Measurements from ENCODE around the gene MEGF11. TPM values are rescaled to one million over a fixed set of nuclear protein-coding genes. Genes with fewer than 3 reads are reported as not detected.

Gene MEGF11
- total RNA-seq, 2 donors from 2014 or later = not detected

GRCh38 chr15:66112388-66112787 lies 141.2 kb downstream of the MEGF11 start:
- no peak for TF ChIP-seq POLR2A (IDR thresholded peaks at IDR 0.05)
- no peak for TF ChIP-seq CTCF (IDR thresholded peaks at IDR 0.05)
- no peak for TF ChIP-seq POLR2AphosphoS5 (IDR thresholded peaks at IDR 0.05)
- Histone ChIP-seq H3K4me1 (replicated peaks) (no peaks in the 10 kb centered on the region), H3K27me3 (replicated peaks; ENCODE audit: insufficient read depth) (peaks cover 1% of the 10 kb centered on the region), H3K27ac (no peak overlapping the region), H3K36me3 (no peaks in the 10 kb centered on the region), H3K4me3 (no peak overlapping the region), H3K9me3 (no peaks in the 10 kb centered on the region)
- no peak for DNase-seq (ENCODE audit: low spot score)
- intact Hi-C loops (cut with DNase I) = no loop called here
- 93% methylated on average over 1 of the region's 1 CpG for WGBS

- DNase-seq (ENCODE audit: low spot score) = no peak
- Histone ChIP-seq H3K4me3 (no peak overlapping the region), H3K36me3 (no peaks in the 10 kb centered on the region), H3K4me1 (replicated peaks) (no peaks in the 10 kb centered on the region), H3K9me3 (no peaks in the 10 kb centered on the region), H3K27ac (no peak overlapping the region), H3K27me3 (replicated peaks; ENCODE audit: insufficient read depth) (peaks cover 1% of the 10 kb centered on the region)
- intact Hi-C loops (cut with DNase I) = no loop called here
- 87% methylated on average over 3 of the region's 3 CpGs for WGBS
- TF ChIP-seq POLR2AphosphoS5 (IDR thresholded peaks at IDR 0.05) (no peak), CTCF (IDR thresholded peaks at IDR 0.05) (no peak), POLR2A (IDR thresholded peaks at IDR 0.05) (no peak)
Measured at GRCh38 chr15:66111363-66111762, 142.2 kb downstream of the MEGF11 start.

- no peaks in the 10 kb centered on the region for H3K36me3 ChIP-seq
- no peak overlapping the region for H3K27ac ChIP-seq
- WGBS = 85% methylated on average over 4 of the region's 4 CpGs
- no peak for DNase-seq (ENCODE audit: low spot score)
- no peak for TF ChIP-seq CTCF (IDR thresholded peaks at IDR 0.05)
- TF ChIP-seq POLR2AphosphoS5 (IDR thresholded peaks at IDR 0.05) = no peak
- TF ChIP-seq POLR2A (IDR thresholded peaks at IDR 0.05) = no peak
- intact Hi-C loops (cut with DNase I) = no loop called here
- H3K27me3 ChIP-seq (replicated peaks; ENCODE audit: insufficient read depth) = peaks cover 1% of the 10 kb centered on the region
- H3K4me1 ChIP-seq (replicated peaks) = no peaks in the 10 kb centered on the region
- no peaks in the 10 kb centered on the region for H3K9me3 ChIP-seq
- H3K4me3 ChIP-seq = no peak overlapping the region
Measured at GRCh38 chr15:66110864-66111263, 142.7 kb downstream of the MEGF11 start.

- Histone ChIP-seq H3K27ac (no peak overlapping the region), H3K27me3 (replicated peaks; ENCODE audit: insufficient read depth) (peaks cover 1% of the 10 kb centered on the region), H3K9me3 (no peaks in the 10 kb centered on the region), H3K36me3 (no peaks in the 10 kb centered on the region), H3K4me3 (no peak overlapping the region), H3K4me1 (replicated peaks) (no peaks in the 10 kb centered on the region)
- intact Hi-C loops (cut with DNase I) = no loop called here
- DNase-seq (ENCODE audit: low spot score) = no peak
- 82% methylated on average over 5 of the region's 5 CpGs for WGBS
- TF ChIP-seq CTCF (IDR thresholded peaks at IDR 0.05) = no peak
- TF ChIP-seq POLR2A (IDR thresholded peaks at IDR 0.05) = no peak
- no peak for TF ChIP-seq POLR2AphosphoS5 (IDR thresholded peaks at IDR 0.05)
Measured at GRCh38 chr15:66109826-66110225, 143.7 kb downstream of the MEGF11 start.

GRCh38 chr15:66108483-66109265 lies 144.9 kb downstream of the MEGF11 start:
- TF ChIP-seq POLR2AphosphoS5 (IDR thresholded peaks at IDR 0.05) (no peak), CTCF (IDR thresholded peaks at IDR 0.05) (no peak), POLR2A (IDR thresholded peaks at IDR 0.05) (no peak)
- no peaks in the 10 kb centered on the region for H3K9me3 ChIP-seq
- no peak overlapping the region for H3K27ac ChIP-seq
- 83% methylated on average over 16 of the region's 16 CpGs for WGBS
- H3K27me3 ChIP-seq (replicated peaks; ENCODE audit: insufficient read depth) = peaks cover 1% of the 10 kb centered on the region
- no peaks in the 10 kb centered on the region for H3K4me1 ChIP-seq (replicated peaks)
- H3K36me3 ChIP-seq = no peaks in the 10 kb centered on the region
- intact Hi-C loops (cut with DNase I) = no loop called here
- H3K4me3 ChIP-seq = no peak overlapping the region
- no peak for DNase-seq (ENCODE audit: low spot score)
